Thyroid gland (tissue), 4 donors: ENCODE data around the gene DPF3.

Source experiments
- CTCF ChIP-seq, 6 experiments: fragments of 200-600 bp in 3 of 6; fragments of 450-650 bp in 3 of 6; sonication (generic) in 3 of 6; IDR thresholded peaks; one replicate each; pipeline ENCODE4 v1.5.1; 2016 to 2019; ENCODE audit warnings: antibody characterized with exemption in 6 of 6, mild to moderate bottlenecking in 2 of 6, inconsistent platforms in 1 of 6, moderate library complexity in 1 of 6
- POLR2A ChIP-seq, 2 donors: fragments of 450-650 bp; IDR thresholded peaks; one replicate each; pipeline ENCODE4 v1.6.1; 2017; ENCODE audit warnings: antibody characterized with exemption in 2 of 2, mild to moderate bottlenecking in 2 of 2, moderate library complexity in 1 of 2

GRCh38 chr14:72591391-72591790, 302.5 kb downstream of the DPF3 start:
- no peak for TF ChIP-seq CTCF (IDR thresholded peaks at IDR 0.05)
- no peak for TF ChIP-seq POLR2A (IDR thresholded peaks at IDR 0.05)
